DOHH2 (cell line): ENCODE measurements around the gene SELENOP.

Source experiments
- H3F3A ChIP-seq: fragments of 200-600 bp; sonication (generic), shearing (Covaris generic); 2 replicates; pipeline ENCODE4 v1.6.0; 2016; ENCODE audit warnings: antibody characterized with exemption, mild to moderate bottlenecking; ENCODE audit not compliant: control insufficient read depth, insufficient read depth
- H3K27ac ChIP-seq: fragments of 200-600 bp; sonication (generic); 2 replicates; pipeline ENCODE4 v1.5.1; 2014; ENCODE audit warnings: low read depth, mild to moderate bottlenecking, low read length, moderate library complexity
- H3K27me3 ChIP-seq: fragments of 200-600 bp; sonication (generic); 2 replicates; pipeline ENCODE4 v1.6.1; 2014; ENCODE audit warnings: mild to moderate bottlenecking, low read length, mixed read lengths; ENCODE audit not compliant: control insufficient read depth
- H3K36me3 ChIP-seq: fragments of 200-600 bp; sonication (generic); 2 replicates; pipeline ENCODE4 v1.6.1; 2014; ENCODE audit warnings: mild to moderate bottlenecking, low read length, moderate library complexity, mixed read lengths; ENCODE audit not compliant: control insufficient read depth
- H3K4me1 ChIP-seq: fragments of 200-600 bp; sonication (generic); 2 replicates; pipeline ENCODE4 v1.6.1; 2014; ENCODE audit warnings: mild to moderate bottlenecking, low read length, mixed read lengths; ENCODE audit not compliant: control insufficient read depth
- H3K4me2 ChIP-seq: fragments of 200-600 bp; sonication (generic); 2 replicates; pipeline ENCODE4 v1.6.0; 2014; ENCODE audit warnings: mild to moderate bottlenecking, low read length, moderate library complexity
- H3K4me3 ChIP-seq: fragments of 200-600 bp; sonication (generic); 2 replicates; pipeline ENCODE4 v1.5.1; 2014; ENCODE audit warnings: mild to moderate bottlenecking, low read length, mixed read lengths
- H3K79me2 ChIP-seq: fragments of 200-600 bp; sonication (generic); 2 replicates; pipeline ENCODE4 v1.6.1; 2014; ENCODE audit warnings: mild to moderate bottlenecking, low read length, mixed read lengths; ENCODE audit not compliant: control insufficient read depth
- H3K9me2 ChIP-seq: fragments of 200-600 bp; sonication (generic); replicated peaks from 2 replicates; pipeline ENCODE4 v1.6.1; 2014; ENCODE audit warnings: mild to moderate bottlenecking, low read length, mixed read lengths; ENCODE audit not compliant: control insufficient read depth
- H3K9me3 ChIP-seq: fragments of 200-600 bp; sonication (generic); 2 replicates; pipeline ENCODE4 v1.6.1; 2014; ENCODE audit warnings: antibody characterized with exemption, low read length, mixed read lengths; ENCODE audit not compliant: control insufficient read depth, insufficient read depth
- H4K20me1 ChIP-seq: fragments of 200-600 bp; sonication (generic); 2 replicates; pipeline ENCODE4 v1.6.0; 2014; ENCODE audit warnings: low read depth, mild to moderate bottlenecking, antibody characterized with exemption, low read length, moderate library complexity; ENCODE audit not compliant: control insufficient read depth, insufficient read depth
- EZH2phosphoT487 ChIP-seq: fragments of 200-600 bp; sonication (generic); IDR thresholded peaks from 2 replicates; pipeline ENCODE4 v1.6.1; 2017; ENCODE audit warnings: borderline replicate concordance, mild to moderate bottlenecking, antibody characterized with exemption, low read length, moderate library complexity, mixed read lengths
- TF ChIP-seq, protein P1 (sequence below): fragments of 200-600 bp; sonication (generic); IDR thresholded peaks from one replicate; pipeline ENCODE4 v1.5.1; 2014; ENCODE audit warnings: antibody characterized with exemption, mild to moderate bottlenecking, low read depth, low read length; ENCODE audit not compliant: poor library complexity, severe bottlenecking

The SELENOP gene

GRCh38 chr5:42784132-42784531, 27.6 kb downstream of the SELENOP start:
- Histone ChIP-seq H3K4me1 (no peaks in the 10 kb centered on the region), H3F3A (no peaks in the 10 kb centered on the region), H3K9me3 (peaks cover 4% of the 10 kb centered on the region; the same call in 1 of the 2 replicates), H3K4me3 (no peak overlapping the region), H3K27me3 (no peaks in the 10 kb centered on the region), H3K4me2 (no peak overlapping the region), H3K79me2 (no peaks in the 10 kb centered on the region), H3K36me3 (no peaks in the 10 kb centered on the region), H3K9me2 (no peaks in the 10 kb centered on the region), H3K27ac (no peak overlapping the region), H4K20me1 (no peaks in the 10 kb centered on the region)
- TF ChIP-seq EZH2phosphoT487, result no peak
- TF ChIP-seq, protein P1, sequence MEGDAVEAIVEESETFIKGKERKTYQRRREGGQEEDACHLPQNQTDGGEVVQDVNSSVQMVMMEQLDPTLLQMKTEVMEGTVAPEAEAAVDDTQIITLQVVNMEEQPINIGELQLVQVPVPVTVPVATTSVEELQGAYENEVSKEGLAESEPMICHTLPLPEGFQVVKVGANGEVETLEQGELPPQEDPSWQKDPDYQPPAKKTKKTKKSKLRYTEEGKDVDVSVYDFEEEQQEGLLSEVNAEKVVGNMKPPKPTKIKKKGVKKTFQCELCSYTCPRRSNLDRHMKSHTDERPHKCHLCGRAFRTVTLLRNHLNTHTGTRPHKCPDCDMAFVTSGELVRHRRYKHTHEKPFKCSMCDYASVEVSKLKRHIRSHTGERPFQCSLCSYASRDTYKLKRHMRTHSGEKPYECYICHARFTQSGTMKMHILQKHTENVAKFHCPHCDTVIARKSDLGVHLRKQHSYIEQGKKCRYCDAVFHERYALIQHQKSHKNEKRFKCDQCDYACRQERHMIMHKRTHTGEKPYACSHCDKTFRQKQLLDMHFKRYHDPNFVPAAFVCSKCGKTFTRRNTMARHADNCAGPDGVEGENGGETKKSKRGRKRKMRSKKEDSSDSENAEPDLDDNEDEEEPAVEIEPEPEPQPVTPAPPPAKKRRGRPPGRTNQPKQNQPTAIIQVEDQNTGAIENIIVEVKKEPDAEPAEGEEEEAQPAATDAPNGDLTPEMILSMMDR, result no peak

GRCh38 chr5:42781584-42781983, 30.1 kb downstream of the SELENOP start:
- Histone ChIP-seq H4K20me1 (no peaks in the 10 kb centered on the region), H3K27ac (no peak overlapping the region), H3K36me3 (no peaks in the 10 kb centered on the region), H3K79me2 (no peaks in the 10 kb centered on the region), H3K9me2 (no peaks in the 10 kb centered on the region), H3K9me3 (peaks cover 4% of the 10 kb centered on the region; the same call in 1 of the 2 replicates), H3K4me1 (no peaks in the 10 kb centered on the region), H3K4me2 (no peak overlapping the region), H3K4me3 (no peak overlapping the region), H3F3A (no peaks in the 10 kb centered on the region), H3K27me3 (no peaks in the 10 kb centered on the region)
- TF ChIP-seq EZH2phosphoT487, result no peak
- TF ChIP-seq, protein P1, result no peak

DNA sequence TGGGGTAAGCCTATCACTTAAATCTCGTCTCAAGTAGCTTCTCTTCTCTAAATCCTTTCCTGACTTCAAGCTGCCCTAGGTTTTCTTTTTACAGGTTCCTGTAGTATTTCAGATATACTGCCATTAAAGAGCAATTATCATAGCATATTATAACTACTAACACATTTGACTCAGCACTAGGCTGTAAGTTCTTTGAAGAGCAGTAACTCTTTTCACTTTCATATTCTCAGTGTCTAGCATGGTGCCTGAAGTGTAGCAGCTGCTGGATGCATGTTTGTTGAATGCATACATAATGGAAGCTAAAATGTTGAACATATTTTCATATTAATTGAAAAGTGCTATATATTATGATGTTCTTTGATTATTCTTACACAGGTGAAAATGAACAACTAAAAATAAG, 32.6 kb downstream of the SELENOP start:
- Histone ChIP-seq H3F3A (no peaks in the 10 kb centered on the region), H3K79me2 (no peaks in the 10 kb centered on the region), H3K4me2 (no peak overlapping the region), H3K9me2 (no peaks in the 10 kb centered on the region), H3K9me3 (no peaks in the 10 kb centered on the region), H3K27me3 (no peaks in the 10 kb centered on the region), H3K27ac (no peak overlapping the region), H3K4me3 (no peak overlapping the region), H3K4me1 (no peaks in the 10 kb centered on the region), H4K20me1 (no peaks in the 10 kb centered on the region), H3K36me3 (no peaks in the 10 kb centered on the region)
- TF ChIP-seq, protein P1, result no peak
- no peak for TF ChIP-seq EZH2phosphoT487
